GM20000 (cell line): Measurements from ENCODE around the gene NKX6-1.

Experiments
- DNase-seq: peaks from one replicate; pipeline ENCODE4 v3.0.0; 2012; ENCODE audit warnings: low spot score
- TF ChIP-seq, protein P1 (sequence below): IDR thresholded peaks from 2 replicates; pipeline ENCODE4 v1.5.1; 2012; ENCODE audit warnings: mild to moderate bottlenecking, control low read depth; ENCODE audit errors: extremely low read depth, missing control alignments

The NKX6-1 gene

DNA sequence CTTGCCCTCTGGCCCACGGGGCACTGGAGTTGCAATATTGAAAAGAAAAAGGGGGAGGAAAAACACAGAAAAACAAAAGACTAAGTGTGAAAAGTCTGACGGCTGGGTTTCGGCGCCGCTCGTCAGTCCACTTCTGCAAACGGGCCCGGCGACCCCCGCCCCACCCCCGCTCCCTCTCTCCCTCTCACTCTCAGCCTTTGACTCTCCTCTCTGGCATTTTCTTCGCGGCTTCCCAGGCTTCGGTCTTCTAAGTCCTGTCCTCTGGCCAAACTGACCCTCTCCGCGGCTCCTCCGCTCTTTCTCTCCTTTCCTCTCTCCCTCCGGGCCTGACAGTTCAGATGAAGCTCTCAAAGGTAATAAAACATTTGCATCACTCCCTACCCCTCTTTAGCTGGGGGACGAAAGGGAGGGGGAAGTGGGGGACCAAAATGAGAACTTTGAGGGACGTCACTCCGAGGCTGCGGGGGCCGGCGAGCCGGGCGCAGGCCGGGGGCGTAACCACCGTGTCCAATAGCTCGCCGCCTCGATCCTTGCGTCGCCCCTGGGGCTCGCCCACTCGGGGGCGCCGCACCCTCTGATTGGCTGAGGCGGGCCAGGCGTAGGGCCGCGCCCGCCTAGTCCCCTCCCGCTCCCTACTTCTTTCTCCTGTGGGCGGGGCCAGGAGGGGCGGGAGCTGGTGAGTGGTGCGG, at the start of gene NKX6-1:
Gene NKX6-1 (minus strand): TSS at position 358 of the 689 bp plus-strand sequence. CDS start 1,064 bp downstream, outside the sequence.
- DNase-seq = peak; percentile 34

DNA sequence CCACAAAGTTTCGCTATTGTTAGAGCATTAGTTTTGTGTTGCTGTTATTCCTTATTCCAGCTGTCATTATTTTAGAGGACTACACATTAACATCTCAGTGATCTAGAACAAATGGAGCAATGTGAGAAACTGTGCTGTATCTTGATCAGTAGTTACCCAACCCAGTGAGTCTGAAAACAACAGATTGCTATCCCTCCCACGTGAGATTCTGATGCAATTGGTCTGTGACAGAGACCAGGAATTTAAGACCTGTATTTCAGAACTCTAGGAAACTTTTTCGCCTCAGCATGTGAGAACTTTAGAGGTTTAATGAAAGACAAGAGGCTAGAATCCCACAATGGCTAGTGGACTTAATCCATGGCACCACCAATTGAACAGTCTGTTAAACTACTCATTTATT, 48.1 kb upstream of the NKX6-1 start:
- TF ChIP-seq, protein P1, sequence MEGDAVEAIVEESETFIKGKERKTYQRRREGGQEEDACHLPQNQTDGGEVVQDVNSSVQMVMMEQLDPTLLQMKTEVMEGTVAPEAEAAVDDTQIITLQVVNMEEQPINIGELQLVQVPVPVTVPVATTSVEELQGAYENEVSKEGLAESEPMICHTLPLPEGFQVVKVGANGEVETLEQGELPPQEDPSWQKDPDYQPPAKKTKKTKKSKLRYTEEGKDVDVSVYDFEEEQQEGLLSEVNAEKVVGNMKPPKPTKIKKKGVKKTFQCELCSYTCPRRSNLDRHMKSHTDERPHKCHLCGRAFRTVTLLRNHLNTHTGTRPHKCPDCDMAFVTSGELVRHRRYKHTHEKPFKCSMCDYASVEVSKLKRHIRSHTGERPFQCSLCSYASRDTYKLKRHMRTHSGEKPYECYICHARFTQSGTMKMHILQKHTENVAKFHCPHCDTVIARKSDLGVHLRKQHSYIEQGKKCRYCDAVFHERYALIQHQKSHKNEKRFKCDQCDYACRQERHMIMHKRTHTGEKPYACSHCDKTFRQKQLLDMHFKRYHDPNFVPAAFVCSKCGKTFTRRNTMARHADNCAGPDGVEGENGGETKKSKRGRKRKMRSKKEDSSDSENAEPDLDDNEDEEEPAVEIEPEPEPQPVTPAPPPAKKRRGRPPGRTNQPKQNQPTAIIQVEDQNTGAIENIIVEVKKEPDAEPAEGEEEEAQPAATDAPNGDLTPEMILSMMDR = no peak
- DNase-seq = no peak

More for the DNA sequence above, at the start of gene NKX6-1:
- TF ChIP-seq, protein P1 = no peak

DNA sequence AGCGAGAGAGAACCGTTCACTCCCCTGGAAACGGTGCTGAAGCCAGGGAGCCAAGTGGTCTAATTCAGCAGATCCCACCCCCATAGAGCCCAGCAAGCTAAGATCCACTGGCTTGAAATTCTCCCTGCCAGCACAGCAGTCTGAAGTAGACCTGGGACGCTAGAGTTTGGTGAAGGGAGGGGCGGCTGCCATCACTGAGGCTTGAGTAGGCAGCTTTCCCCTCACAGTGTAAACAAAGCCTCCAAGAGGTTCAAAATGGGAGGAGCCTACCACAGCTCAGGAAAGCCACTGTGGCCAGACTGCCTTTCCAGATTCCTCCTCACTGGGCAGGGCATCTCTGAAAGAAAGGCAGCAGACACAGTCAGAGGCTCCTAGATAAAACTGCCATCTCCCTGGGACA, 46.0 kb upstream of the NKX6-1 start:
- TF ChIP-seq, protein P1 = no peak
- no peak for DNase-seq

DNA sequence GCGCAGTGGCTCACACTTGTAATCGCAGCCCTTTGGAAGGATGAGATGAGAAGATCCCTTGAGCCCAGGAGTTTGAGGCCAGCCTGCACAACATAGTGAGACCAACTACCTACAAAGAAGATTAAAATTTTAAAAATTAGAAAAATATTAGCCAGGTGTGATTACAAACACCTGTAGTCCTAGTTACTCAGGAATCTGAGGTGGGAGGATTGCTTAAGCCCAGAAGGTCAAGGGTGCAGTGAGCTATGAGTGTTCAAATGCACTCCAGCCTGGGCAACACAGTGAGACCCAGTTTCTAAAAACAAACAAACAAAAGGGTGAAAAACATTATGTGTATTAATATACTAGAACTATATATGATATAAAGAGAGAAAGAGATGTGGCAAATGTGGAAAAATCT, 36.8 kb upstream of the NKX6-1 start:
- TF ChIP-seq, protein P1 = no peak
- no peak for DNase-seq

DNA sequence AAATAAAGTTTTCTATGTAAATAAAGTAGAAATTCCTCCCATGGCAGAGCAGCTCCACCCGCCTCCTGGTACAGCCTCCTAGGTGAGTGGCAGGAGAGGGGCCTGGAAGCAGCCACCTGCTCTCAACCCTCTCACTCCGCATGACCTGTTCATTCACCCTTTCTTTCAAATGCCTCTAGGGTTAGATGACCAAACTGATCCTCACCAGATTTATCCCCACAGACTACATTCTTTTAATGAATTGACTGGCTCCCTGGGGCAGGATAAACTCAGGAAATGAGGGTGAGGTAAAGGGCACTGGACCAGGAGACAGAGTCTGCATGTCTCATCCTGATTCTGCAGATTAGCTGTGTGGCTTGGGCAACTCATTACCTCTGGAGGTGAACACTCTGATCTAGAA, 32.6 kb upstream of the NKX6-1 start:
- TF ChIP-seq, protein P1 = no peak

DNA sequence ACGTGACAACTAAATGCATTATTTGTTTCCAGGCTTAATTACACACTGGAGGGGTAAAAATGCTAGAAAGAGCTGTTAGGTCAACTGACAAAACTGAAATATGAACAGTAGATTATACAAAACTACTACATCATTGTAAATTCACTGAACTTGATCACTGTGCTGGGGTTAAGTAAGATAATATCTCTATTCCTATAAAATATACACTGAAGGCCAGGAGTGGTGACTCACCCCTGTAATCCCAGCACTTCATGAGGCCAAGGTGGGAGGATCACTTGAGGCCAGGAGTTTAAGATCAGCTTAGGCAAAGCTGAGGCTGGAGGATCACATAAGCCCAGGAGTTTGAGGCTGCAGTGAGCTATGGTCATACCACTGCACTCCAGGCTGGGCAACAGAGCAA, 31.8 kb upstream of the NKX6-1 start:
- no peak for DNase-seq
- TF ChIP-seq, protein P1 = no peak

More for the DNA sequence above, 32.6 kb upstream of the NKX6-1 start:
- no peak for DNase-seq

DNA sequence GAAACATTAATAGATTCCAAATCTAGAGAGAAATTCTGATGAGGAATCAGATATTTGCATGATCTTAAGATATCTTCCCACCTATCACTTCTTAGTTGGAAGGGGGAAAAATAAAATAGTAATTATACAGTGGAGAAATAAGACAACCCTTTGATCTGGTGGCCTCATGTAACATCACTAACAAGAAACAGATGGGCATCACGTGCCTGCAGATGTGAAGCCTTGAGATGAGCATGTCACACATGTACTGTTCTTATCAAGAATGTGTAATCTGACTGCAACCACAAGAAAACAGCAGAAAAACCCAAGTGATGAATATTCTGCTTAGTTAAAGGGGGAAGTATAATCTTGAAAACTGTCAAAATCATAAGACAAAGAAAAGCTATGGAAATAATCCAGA, 31.4 kb upstream of the NKX6-1 start:
- no peak for DNase-seq
- TF ChIP-seq, protein P1 = no peak
